HepG2 (cell line): Measurements from ENCODE around the gene AP1AR. TPM values are rescaled to one million over a fixed set of nuclear protein-coding genes. Genes with fewer than 3 reads are reported as not detected.
A peak's percentile ranks its signal among the peaks of the same experiment; 100 is the strongest.

Experiments
- AGO2 ChIP-seq: fragments of 200-400 bp; formaldehyde crosslinking; optimal IDR thresholded peaks from 2 replicates; pipeline ENCODE3; 2017; ENCODE audit warnings: mild to moderate bottlenecking, low read depth, low read length, moderate library complexity
- BRD4 ChIP-seq: sonication (generic); formaldehyde crosslinking; IDR thresholded peaks from 2 replicates; pipeline ENCODE4 v1.4.0; 2020; ENCODE audit warnings: missing genetic modification reagents
- DMAP1 ChIP-seq: IDR thresholded peaks from 2 replicates; pipeline ENCODE4 v1.6.1; 2016
- GTF3A ChIP-seq: sonication (generic); formaldehyde crosslinking; conservative IDR thresholded peaks from 2 replicates; pipeline ENCODE4 v1.4.0; 2020; ENCODE audit warnings: mild to moderate bottlenecking, missing genetic modification reagents
- HNRNPH1 ChIP-seq: fragments of 200-400 bp; formaldehyde crosslinking; optimal IDR thresholded peaks from 2 replicates; pipeline ENCODE3; 2017; ENCODE audit warnings: mild to moderate bottlenecking, low read depth, low read length
- SP1 ChIP-seq, 2 experiments: fragments of 450-650 bp in 1 of 2; sonication (generic) in 1 of 2; formaldehyde crosslinking in 1 of 2; IDR thresholded peaks; 2 replicates each; pipeline versions ENCODE4 v1.4.0 to v1.6.1; 2016 to 2020; ENCODE audit warnings: missing genetic modification reagents in 1 of 2
- SRSF1 ChIP-seq: fragments of 200-400 bp; formaldehyde crosslinking; optimal IDR thresholded peaks from 2 replicates; pipeline ENCODE3; 2017; ENCODE audit warnings: mild to moderate bottlenecking, low read depth, low read length, moderate library complexity
- TP53 ChIP-seq: sonication (generic); formaldehyde crosslinking; conservative IDR thresholded peaks from 2 replicates; pipeline ENCODE4 v1.4.0; 2020; ENCODE audit warnings: missing genetic modification reagents
- ZNF12 ChIP-seq: sonication (generic); formaldehyde crosslinking; IDR thresholded peaks from 2 replicates; pipeline ENCODE4 v1.5.0; 2020; ENCODE audit warnings: missing genetic modification reagents
- ZNF207 ChIP-seq: fragments of 450-650 bp; IDR thresholded peaks from 2 replicates; pipeline ENCODE4 v1.6.1; 2016; ENCODE audit warnings: antibody characterized with exemption, borderline replicate concordance
- ZNF329 ChIP-seq: sonication (generic); formaldehyde crosslinking; IDR thresholded peaks from 2 replicates; pipeline ENCODE4 v1.9.0; 2021; ENCODE audit warnings: low read depth, mild to moderate bottlenecking, missing genetic modification reagents
- ZNF547 ChIP-seq: sonication (generic); formaldehyde crosslinking; IDR thresholded peaks from 2 replicates; pipeline ENCODE4 v1.5.1; 2020; ENCODE audit warnings: mild to moderate bottlenecking, missing genetic modification reagents
- polyA plus RNA-seq, 8 experiments: library from polyadenylated mRNA; depleted of rRNA in 3 of 8; stranded (reverse) in 7 of 8; unstranded in 1 of 8; fragments of >200 nt; fragmentation: Illumina TruSeq in 4 of 8; extraction: Trizol in 4 of 8; gene quantifications; 2 replicates each; pipeline versions ENCODE4 v1.2.1 to v1.2.3, GENCODE V29; 2011 to 2016; ENCODE audit warnings: low read depth in 4 of 8, missing spikeins in 1 of 8, mixed read lengths in 1 of 8; ENCODE audit not compliant: insufficient read depth in 1 of 8
- total RNA-seq, 5 experiments: library from RNA; depleted of rRNA; stranded (reverse); fragments of >200 nt; fragmentation: Illumina TruSeq; extraction: Trizol; gene quantifications; 2 replicates each; pipeline ENCODE4 v1.2.3, GENCODE V29; 2016; ENCODE audit warnings: low read depth in 1 of 5
- TF ChIP-seq, protein P1 (sequence below): sonication (generic); formaldehyde crosslinking; IDR thresholded peaks from 2 replicates; pipeline ENCODE4 v1.4.0; 2020; ENCODE audit warnings: missing genetic modification reagents, borderline replicate concordance
- TF ChIP-seq, protein P2 (sequence below): sonication (generic); formaldehyde crosslinking; IDR thresholded peaks from 2 replicates; pipeline ENCODE4 v1.5.0; 2020; ENCODE audit warnings: mild to moderate bottlenecking, missing genetic modification reagents
- TF ChIP-seq, protein P3 (sequence below): sonication (generic); formaldehyde crosslinking; IDR thresholded peaks from 2 replicates; pipeline ENCODE4 v1.4.0; 2020; ENCODE audit warnings: mild to moderate bottlenecking, missing genetic modification reagents
- TF ChIP-seq, protein P4 (sequence below): sonication (generic); formaldehyde crosslinking; IDR thresholded peaks from 2 replicates; pipeline ENCODE4 v1.4.0; 2020; ENCODE audit warnings: missing genetic modification reagents, mild to moderate bottlenecking, borderline replicate concordance

The AP1AR gene
- total and polyA plus RNA-seq, 2 of the 13 experiments (the other 11 are each of a cell fraction or from before 2014, with no cell fraction given) = 24.9 to 39.9 TPM

DNA sequence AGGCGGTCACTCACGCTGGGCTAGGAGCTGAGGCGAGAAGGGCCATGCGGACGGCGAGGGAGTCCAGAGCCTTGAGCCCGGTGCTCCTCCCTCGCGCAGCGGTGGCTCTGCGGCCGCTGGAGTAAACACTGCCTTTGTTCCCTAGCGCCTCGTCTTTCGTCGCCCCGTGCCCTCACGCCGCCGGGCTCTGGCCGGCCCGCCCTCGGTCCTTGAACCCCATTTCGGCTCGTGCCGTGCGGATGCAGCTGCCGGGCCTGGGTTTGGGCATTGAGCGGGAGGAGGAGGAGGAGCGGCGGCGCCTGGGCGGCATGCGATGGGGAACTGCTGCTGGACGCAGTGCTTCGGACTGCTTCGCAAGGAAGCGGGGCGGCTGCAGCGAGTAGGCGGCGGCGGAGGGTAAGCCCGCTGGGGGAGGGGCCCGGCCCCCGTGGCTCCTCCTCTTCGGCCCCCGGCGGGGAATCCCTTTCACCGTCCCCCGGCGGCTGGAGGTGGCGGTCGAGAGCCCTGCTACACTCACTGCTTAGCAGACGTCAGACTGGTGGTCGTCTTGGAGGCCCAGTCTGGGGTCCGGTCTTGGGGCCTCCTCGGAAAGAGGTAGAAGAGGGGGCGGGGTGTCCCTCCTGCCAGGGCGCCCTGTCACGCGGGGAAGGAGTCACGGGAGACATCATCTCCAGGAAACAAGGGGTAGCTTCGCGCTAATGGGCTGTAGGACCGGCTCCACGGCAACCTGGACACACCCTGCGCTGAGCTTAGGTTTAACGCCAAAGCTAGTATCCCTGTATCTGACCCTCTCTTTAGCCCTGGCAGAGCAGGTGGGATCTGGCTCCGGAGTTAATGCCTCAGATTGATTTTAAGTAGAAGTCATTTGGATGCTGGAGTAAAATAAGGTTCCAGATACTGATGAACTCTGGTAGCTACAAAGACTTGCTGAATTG, at the start of gene AP1AR (continued):
- TF ChIP-seq, protein P1, sequence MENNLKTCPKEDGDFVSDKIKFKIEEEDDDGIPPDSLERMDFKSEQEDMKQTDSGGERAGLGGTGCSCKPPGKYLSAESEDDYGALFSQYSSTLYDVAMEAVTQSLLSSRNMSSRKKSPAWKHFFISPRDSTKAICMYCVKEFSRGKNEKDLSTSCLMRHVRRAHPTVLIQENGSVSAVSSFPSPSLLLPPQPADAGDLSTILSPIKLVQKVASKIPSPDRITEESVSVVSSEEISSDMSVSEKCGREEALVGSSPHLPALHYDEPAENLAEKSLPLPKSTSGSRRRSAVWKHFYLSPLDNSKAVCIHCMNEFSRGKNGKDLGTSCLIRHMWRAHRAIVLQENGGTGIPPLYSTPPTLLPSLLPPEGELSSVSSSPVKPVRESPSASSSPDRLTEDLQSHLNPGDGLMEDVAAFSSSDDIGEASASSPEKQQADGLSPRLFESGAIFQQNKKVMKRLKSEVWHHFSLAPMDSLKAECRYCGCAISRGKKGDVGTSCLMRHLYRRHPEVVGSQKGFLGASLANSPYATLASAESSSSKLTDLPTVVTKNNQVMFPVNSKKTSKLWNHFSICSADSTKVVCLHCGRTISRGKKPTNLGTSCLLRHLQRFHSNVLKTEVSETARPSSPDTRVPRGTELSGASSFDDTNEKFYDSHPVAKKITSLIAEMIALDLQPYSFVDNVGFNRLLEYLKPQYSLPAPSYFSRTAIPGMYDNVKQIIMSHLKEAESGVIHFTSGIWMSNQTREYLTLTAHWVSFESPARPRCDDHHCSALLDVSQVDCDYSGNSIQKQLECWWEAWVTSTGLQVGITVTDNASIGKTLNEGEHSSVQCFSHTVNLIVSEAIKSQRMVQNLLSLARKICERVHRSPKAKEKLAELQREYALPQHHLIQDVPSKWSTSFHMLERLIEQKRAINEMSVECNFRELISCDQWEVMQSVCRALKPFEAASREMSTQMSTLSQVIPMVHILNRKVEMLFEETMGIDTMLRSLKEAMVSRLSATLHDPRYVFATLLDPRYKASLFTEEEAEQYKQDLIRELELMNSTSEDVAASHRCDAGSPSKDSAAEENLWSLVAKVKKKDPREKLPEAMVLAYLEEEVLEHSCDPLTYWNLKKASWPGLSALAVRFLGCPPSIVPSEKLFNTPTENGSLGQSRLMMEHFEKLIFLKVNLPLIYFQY = peak; percentile 43; the same call in 1 of the 2 replicates
- no peak for TF ChIP-seq SP1 (IDR thresholded peaks at IDR 0.05)
- TF ChIP-seq SP1 (CRISPR knock-in tag; IDR thresholded peaks at IDR 0.05) = peak; percentile 21; the same call in 1 of the 2 replicates
- no peak; the same call in 1 of the 2 replicates for TF ChIP-seq ZNF12 (CRISPR knock-in tag)
- TF ChIP-seq, protein P2, sequence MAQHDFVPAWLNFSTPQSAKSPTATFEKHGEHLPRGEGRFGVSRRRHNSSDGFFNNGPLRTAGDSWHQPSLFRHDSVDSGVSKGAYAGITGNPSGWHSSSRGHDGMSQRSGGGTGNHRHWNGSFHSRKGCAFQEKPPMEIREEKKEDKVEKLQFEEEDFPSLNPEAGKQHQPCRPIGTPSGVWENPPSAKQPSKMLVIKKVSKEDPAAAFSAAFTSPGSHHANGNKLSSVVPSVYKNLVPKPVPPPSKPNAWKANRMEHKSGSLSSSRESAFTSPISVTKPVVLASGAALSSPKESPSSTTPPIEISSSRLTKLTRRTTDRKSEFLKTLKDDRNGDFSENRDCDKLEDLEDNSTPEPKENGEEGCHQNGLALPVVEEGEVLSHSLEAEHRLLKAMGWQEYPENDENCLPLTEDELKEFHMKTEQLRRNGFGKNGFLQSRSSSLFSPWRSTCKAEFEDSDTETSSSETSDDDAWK = no peak
- TF ChIP-seq ZNF329 (CRISPR knock-in tag) = peak; percentile 79; the same call in 1 of the 2 replicates
- peak; percentile 91 for TF ChIP-seq DMAP1 (CRISPR knock-in tag)
- peak; percentile 40; the same call in 1 of the 2 replicates for TF ChIP-seq BRD4 (CRISPR knock-in tag)
- peak; percentile 98 for TF ChIP-seq AGO2
- TF ChIP-seq SRSF1 = peak; percentile 97
- TF ChIP-seq, protein P3, sequence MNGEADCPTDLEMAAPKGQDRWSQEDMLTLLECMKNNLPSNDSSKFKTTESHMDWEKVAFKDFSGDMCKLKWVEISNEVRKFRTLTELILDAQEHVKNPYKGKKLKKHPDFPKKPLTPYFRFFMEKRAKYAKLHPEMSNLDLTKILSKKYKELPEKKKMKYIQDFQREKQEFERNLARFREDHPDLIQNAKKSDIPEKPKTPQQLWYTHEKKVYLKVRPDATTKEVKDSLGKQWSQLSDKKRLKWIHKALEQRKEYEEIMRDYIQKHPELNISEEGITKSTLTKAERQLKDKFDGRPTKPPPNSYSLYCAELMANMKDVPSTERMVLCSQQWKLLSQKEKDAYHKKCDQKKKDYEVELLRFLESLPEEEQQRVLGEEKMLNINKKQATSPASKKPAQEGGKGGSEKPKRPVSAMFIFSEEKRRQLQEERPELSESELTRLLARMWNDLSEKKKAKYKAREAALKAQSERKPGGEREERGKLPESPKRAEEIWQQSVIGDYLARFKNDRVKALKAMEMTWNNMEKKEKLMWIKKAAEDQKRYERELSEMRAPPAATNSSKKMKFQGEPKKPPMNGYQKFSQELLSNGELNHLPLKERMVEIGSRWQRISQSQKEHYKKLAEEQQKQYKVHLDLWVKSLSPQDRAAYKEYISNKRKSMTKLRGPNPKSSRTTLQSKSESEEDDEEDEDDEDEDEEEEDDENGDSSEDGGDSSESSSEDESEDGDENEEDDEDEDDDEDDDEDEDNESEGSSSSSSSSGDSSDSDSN (CRISPR knock-in tag) = peak; percentile 93
- TF ChIP-seq, protein P4, sequence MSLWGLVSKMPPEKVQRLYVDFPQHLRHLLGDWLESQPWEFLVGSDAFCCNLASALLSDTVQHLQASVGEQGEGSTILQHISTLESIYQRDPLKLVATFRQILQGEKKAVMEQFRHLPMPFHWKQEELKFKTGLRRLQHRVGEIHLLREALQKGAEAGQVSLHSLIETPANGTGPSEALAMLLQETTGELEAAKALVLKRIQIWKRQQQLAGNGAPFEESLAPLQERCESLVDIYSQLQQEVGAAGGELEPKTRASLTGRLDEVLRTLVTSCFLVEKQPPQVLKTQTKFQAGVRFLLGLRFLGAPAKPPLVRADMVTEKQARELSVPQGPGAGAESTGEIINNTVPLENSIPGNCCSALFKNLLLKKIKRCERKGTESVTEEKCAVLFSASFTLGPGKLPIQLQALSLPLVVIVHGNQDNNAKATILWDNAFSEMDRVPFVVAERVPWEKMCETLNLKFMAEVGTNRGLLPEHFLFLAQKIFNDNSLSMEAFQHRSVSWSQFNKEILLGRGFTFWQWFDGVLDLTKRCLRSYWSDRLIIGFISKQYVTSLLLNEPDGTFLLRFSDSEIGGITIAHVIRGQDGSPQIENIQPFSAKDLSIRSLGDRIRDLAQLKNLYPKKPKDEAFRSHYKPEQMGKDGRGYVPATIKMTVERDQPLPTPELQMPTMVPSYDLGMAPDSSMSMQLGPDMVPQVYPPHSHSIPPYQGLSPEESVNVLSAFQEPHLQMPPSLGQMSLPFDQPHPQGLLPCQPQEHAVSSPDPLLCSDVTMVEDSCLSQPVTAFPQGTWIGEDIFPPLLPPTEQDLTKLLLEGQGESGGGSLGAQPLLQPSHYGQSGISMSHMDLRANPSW (CRISPR knock-in tag) = no peak; the same call in 1 of the 2 replicates
- TF ChIP-seq TP53 (CRISPR knock-in tag) = no peak
- TF ChIP-seq ZNF547 (CRISPR knock-in tag) = peak; percentile 64
- no peak for TF ChIP-seq ZNF207
- TF ChIP-seq GTF3A (CRISPR knock-in tag) = peak; percentile 79; the same call in 1 of the 2 replicates
- TF ChIP-seq HNRNPH1 = no peak
